GM13977 (cell line): Measurements from ENCODE around the gene CD9.

ENCODE experiments used
- DNase-seq: peaks from one replicate; pipeline ENCODE4 v3.0.0; 2012; ENCODE audit warnings: low spot score
- in situ Hi-C: fragments of 300-500 bp; cut with MboI; formaldehyde crosslinking; loops from one replicate; pipeline ENCODE4 v1.12.0; 2022; ENCODE audit warnings: low sequenced_read_pairs, low pct_unique_long_range_greater_than_20kb, mixed read lengths, inconsistent platforms; ENCODE audit not compliant: unreplicated experiment
- TF ChIP-seq, protein P1 (sequence below): IDR thresholded peaks from 2 replicates; pipeline ENCODE4 v1.5.1; 2012; ENCODE audit warnings: mild to moderate bottlenecking, control low read depth; ENCODE audit not compliant: insufficient read depth; ENCODE audit errors: extremely low read depth, missing control alignments

Gene CD9

DNA sequence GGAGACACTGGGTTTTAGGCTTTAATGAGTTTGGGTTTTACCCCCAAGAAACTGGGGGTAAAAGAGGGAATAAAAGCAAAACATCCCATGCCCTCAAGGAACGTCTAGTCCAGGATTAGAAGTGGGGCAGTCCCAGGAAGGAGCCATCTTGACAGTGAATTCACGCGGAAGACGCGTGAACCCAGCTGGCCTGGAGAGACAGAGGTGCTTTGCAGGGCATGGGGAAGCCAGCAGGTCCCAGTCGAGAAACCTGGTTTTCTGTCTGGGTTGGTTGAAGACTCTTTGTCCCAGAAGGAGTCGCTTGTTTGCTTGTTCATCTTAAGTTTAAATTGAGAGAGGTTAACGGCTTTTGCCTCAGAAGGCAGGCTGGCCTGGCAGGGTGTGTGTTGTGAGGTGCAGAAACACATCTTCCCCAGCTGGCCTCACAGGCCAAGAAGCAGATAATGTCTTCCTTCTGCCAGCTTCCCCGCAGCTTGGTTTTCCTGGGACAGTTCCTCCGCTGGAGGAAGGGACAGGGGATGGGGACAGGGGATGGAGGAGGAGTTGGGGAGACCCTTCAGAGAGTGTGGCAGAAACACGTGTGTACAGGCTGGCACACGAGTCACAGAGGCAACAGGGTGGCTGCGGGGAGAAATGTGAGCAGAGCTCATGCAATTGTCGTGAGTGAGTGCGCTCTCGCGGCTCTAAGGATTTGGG is 18.5 kb upstream of the CD9 start:
- no peak for DNase-seq

DNA sequence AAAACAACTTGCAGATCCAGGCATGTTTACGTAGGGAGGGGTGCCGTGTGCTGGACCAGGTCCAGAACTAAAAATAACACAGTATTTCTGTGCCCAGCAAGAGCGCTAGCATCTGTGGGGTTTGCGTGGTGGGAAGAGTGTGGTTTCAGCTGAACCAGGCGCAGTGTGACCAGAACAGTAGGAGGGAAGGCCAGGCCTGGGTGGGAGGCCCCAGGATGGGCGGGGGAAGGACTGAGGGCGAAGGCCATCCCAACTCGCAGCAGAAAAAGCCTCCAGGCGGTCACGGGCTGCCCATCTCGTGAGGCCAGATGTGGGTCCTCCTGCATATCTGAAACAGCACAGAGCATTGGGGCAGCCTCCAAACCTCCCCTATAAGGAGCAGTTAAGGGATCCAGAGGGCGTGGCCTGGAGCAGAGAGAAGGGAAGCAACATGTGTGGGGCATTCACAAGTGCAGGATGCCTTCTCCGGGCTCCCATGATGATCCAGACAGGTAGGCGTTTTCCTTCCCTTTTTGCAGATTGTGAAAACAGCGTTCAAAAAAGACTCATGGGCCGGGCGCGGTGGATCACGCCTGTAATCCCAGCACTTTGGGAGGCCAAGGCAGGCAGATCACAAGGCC is 17.8 kb upstream of the CD9 start:
- DNase-seq: no peak
- TF ChIP-seq, protein P1, sequence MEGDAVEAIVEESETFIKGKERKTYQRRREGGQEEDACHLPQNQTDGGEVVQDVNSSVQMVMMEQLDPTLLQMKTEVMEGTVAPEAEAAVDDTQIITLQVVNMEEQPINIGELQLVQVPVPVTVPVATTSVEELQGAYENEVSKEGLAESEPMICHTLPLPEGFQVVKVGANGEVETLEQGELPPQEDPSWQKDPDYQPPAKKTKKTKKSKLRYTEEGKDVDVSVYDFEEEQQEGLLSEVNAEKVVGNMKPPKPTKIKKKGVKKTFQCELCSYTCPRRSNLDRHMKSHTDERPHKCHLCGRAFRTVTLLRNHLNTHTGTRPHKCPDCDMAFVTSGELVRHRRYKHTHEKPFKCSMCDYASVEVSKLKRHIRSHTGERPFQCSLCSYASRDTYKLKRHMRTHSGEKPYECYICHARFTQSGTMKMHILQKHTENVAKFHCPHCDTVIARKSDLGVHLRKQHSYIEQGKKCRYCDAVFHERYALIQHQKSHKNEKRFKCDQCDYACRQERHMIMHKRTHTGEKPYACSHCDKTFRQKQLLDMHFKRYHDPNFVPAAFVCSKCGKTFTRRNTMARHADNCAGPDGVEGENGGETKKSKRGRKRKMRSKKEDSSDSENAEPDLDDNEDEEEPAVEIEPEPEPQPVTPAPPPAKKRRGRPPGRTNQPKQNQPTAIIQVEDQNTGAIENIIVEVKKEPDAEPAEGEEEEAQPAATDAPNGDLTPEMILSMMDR: no peak
- in situ Hi-C loops: no loop called here

More for the DNA sequence above, 18.5 kb upstream of the CD9 start:
- TF ChIP-seq, protein P1: no peak
- in situ Hi-C loops: no loop called here

DNA sequence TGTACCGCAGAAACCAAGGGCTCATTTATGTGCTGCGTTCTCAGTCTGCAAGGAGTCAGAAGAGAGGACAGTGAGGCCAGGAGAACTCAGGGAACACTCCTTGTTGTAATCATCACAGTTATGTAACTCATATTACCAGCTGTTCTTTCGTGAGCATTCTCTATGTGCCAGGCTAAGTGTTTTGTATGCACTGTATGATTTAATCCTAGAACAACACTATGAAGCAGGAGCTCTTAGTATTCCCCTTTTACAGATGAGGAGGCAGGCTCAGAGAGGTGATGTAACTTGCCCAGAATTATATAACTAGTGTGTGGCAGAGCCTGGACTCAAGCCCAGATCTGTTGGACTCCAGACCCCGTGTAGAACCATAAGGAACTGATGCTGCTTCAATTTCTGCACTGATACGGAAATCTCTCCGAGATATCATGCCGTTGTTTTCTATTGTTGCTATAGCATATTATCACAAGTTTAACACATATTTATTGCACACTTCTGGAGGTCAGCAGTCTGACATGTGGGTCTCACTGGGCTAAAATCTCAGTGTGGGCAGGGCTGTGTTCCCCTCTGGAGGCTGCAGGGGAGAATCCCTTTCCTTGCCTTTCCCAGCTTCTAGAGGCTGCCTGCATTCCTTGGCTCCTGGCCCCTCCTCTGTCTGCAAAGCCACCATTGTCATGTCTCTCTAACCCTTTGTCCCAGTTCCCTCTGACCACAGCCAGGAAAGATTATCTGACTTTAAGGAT is 16.3 kb upstream of the CD9 start:
- TF ChIP-seq, protein P1: no peak
- in situ Hi-C loops: no loop called here
- DNase-seq: no peak

DNA sequence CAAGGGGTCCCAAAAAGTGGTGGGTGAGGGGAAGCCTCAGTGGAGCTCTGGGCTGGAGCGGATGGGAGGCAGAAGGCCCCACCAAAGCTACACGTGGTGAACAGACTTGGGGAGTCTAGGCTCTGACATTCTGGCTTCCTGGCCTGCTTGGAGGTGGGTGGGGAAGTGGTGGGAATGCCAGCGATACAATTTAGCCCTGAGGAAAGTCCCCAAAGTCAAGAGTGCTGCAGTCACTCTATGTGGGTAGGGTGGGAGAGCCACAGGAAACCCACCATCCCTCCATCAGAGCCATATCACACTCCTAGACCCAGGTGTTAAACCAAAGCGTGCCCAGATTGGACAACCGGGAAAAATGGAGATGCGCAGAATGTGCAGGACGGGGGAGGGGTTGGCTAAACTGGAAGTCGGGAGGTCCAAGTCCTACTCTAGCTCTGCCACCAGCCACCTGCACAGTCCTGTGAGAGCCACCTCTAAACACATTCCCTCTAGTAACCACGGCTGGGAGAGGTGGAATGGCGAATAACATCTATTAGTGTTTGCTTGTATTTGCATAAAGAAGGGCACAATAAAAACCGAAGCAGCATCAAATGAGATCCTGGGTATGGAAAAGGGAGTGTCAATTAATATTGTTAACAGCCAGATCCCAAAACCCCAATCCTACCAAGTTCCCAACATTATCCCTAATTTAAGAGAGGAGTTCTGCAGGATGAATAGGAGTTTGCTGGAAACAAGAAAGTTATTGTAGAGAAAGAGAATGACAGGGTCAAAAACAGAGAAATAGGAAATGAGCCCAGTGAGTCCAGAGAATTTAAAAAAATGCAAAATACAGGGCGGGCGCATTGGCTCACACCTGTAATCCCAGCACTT is 14.0 kb upstream of the CD9 start:
- TF ChIP-seq, protein P1: no peak
- in situ Hi-C loops: no loop called here
- DNase-seq: no peak

DNA sequence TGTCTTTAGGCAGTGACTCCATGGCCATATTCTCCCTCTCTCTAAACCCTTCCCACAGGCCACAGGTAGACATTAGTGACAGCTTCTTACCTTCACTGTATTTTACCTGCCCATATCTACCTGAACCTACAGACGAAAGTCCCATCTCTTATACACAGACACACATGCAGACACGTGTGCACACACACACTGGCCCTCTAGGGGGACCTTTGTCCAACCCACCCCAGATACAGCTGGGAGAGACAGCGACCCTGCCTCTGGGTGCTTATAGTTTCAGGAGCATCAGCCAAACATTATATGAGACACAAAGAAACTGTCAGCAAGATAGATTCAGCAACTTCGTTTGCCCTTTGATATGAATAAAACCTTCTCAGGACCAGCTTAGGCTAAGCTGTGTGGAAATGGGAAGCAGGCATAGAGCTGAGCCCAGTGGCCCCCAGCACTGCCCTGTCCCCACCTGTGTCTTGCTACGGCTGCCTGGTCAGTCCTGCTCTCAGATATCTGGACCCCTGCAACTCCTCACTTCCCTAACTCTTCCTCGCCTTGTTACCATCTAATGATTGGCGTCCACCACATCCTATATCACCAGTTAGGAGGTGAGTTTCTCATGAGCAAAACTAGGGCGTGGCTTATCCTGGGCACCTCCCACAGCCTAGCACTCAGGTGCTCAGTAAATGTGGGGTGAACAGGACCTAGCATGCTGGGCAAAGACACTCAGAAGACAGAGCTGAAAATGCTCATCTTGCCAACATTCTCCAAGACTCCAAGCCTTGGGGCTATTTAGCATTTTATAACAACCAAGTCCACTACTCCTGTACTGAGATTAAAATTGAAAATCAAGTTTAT is 12.0 kb upstream of the CD9 start:
- DNase-seq: no peak
- TF ChIP-seq, protein P1: no peak
- in situ Hi-C loops: no loop called here
